Ovary (tissue), 9 donors: ENCODE data around the gene ZNF677. TPM values are rescaled to one million over a fixed set of nuclear protein-coding genes. Genes with fewer than 3 reads are reported as not detected.
"Not testable (repeated sequence)": the region's sequence is repeated elsewhere in the genome, so short reads cannot be mapped to it uniquely, and the experiment has no call there.

Source experiments
- DNase-seq, 5 donors: peaks; one replicate each; pipeline ENCODE4 v3.0.0-alpha.2; 2019 to 2020
- H3K27ac ChIP-seq, 2 donors: fragments of 200-600 bp; one replicate each; pipeline versions ENCODE4 v1.5.1 to v1.8.0; 2019 to 2022
- H3K27me3 ChIP-seq: fragments of 200-600 bp; one replicate; pipeline ENCODE4 v1.8.0; 2022
- H3K36me3 ChIP-seq: fragments of 200-600 bp; sonication (generic); one replicate; pipeline ENCODE4 v1.5.1; 2019
- H3K4me1 ChIP-seq: one replicate; pipeline ENCODE4 v1.8.1; 2013; ENCODE audit warnings: mild to moderate bottlenecking, moderate library complexity; ENCODE audit not compliant: insufficient read depth
- H3K4me3 ChIP-seq: fragments of 200-600 bp; sonication (generic); one replicate; pipeline ENCODE4 v1.5.1; 2017
- H3K9me3 ChIP-seq, 2 donors: fragments of 200-600 bp in 1 of 2; sonication (generic) in 1 of 2; one replicate each; pipeline versions ENCODE4 v1.5.1 to v1.8.1; 2013 to 2019; ENCODE audit warnings: mild to moderate bottlenecking in 1 of 2, moderate library complexity in 1 of 2
- EP300 ChIP-seq: sonication (generic); formaldehyde crosslinking; IDR thresholded peaks from one replicate; pipeline ENCODE4 v1.6.1; 2017; ENCODE audit warnings: antibody characterized with exemption
- POLR2A ChIP-seq: fragments of 450-650 bp; IDR thresholded peaks from one replicate; pipeline ENCODE4 v1.6.1; 2017; ENCODE audit warnings: antibody characterized with exemption, mild to moderate bottlenecking, moderate library complexity
- WGBS, 3 donors: extraction: QIAGEN DNeasy Blood & Tissue Kit in 1 of 3; methylation state at CpG; one replicate each; pipeline versions ENCODE4 v1.1.5 to v1.1.7; 2013 to 2017; 5-methylcytosine and 5-hydroxymethylcytosine counted together
- intact Hi-C, 4 donors: fragments of 100-400 bp; cut with DNase I; formaldehyde crosslinking; loops; one replicate each; pipeline versions ENCODE4 v1.11.0 to v1.15.1; 2022 to 2023
- polyA plus RNA-seq, 2 donors: library from polyadenylated mRNA; stranded (reverse); fragments of 200-250 nt in 1 of 2; fragments of 350-450 nt in 1 of 2; fragmentation: Illumina TruSeq in 1 of 2; extraction: RNeasy Lipid Tissue Mini Kit (QIAGEN cat#74804) in 1 of 2; gene quantifications; one replicate each; pipeline ENCODE4 v1.2.3, GENCODE V29; 2013 to 2014
- total RNA-seq, 7 donors: library from RNA; depleted of rRNA in 2 of 7; stranded (reverse); fragments of >200 nt in 2 of 7; fragmentation: NEBNext Ultra II Directional in 3 of 7; extraction: Animal tissue kit (Norgen Biotek cat#: 25700) in 3 of 7; gene quantifications; one replicate each; pipeline versions ENCODE4 v1.1.0 to v1.2.4, GENCODE V29; 2016 to 2023
- TF ChIP-seq, protein P1 (sequence below), 3 donors: fragments of 450-650 bp in 2 of 3; fragments of 200-600 bp in 1 of 3; IDR thresholded peaks; one replicate each; pipeline versions ENCODE4 v1.5.1 to v1.8.0; 2016 to 2022; ENCODE audit warnings: antibody characterized with exemption in 3 of 3, mild to moderate bottlenecking in 1 of 3
- donor health status: DM: no; HTN: no; CAD: no; lungs with moderate emphysema.
- donor health status: DM: no; HTN: no; CAD: no.
- donor health status: Bipolar disorder and iron deficiency.
- donor health status: DM: yes; HTN: yes; CAD: no.
- donor health status: DM: no; HTN: no; CAD: no.
- donor health status: DM: yes; HTN: yes; CAD: no.

ZNF677 gene
- total and polyA plus RNA-seq, 9 donors: 19.1 to 31.3 (median 28.1) TPM

DNA sequence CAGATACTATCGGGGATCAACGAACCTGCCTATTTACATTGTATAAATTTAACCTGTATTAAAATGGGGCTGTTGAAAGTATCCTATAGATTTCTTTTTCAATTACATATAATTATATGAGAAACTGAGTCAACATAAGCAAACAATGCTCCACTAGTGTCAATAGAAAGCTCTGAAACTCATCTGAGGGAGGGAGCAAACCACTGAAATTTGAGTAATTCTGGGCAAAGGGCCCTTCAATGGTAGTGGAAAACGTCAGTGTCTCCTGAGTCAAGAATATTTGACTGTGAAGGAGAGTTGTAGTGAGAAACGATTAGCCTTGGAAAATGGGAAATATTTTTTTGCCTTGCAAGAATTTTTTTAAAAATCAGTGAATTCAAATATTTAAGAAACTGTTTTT lies 30.4 kb upstream of the ZNF677 start:
- no peak overlapping the region for H3K4me3 ChIP-seq
- H3K9me3 ChIP-seq: no peaks in the 10 kb centered on the region
- 43 to 49% (median 47%) methylated on average over 4 of the region's 4 CpGs for WGBS, 3 donors
- intact Hi-C loops: no loop called here
- no peak for DNase-seq
- no peaks in the 10 kb centered on the region for H3K4me1 ChIP-seq
- no peaks in the 10 kb centered on the region for H3K27me3 ChIP-seq
- no peaks in the 10 kb centered on the region for H3K36me3 ChIP-seq
- TF ChIP-seq POLR2A: no peak
- TF ChIP-seq EP300: no peak
- TF ChIP-seq, protein P1, sequence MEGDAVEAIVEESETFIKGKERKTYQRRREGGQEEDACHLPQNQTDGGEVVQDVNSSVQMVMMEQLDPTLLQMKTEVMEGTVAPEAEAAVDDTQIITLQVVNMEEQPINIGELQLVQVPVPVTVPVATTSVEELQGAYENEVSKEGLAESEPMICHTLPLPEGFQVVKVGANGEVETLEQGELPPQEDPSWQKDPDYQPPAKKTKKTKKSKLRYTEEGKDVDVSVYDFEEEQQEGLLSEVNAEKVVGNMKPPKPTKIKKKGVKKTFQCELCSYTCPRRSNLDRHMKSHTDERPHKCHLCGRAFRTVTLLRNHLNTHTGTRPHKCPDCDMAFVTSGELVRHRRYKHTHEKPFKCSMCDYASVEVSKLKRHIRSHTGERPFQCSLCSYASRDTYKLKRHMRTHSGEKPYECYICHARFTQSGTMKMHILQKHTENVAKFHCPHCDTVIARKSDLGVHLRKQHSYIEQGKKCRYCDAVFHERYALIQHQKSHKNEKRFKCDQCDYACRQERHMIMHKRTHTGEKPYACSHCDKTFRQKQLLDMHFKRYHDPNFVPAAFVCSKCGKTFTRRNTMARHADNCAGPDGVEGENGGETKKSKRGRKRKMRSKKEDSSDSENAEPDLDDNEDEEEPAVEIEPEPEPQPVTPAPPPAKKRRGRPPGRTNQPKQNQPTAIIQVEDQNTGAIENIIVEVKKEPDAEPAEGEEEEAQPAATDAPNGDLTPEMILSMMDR (IDR thresholded peaks at IDR 0.05): no peak
- no peak overlapping the region for H3K27ac ChIP-seq

DNA sequence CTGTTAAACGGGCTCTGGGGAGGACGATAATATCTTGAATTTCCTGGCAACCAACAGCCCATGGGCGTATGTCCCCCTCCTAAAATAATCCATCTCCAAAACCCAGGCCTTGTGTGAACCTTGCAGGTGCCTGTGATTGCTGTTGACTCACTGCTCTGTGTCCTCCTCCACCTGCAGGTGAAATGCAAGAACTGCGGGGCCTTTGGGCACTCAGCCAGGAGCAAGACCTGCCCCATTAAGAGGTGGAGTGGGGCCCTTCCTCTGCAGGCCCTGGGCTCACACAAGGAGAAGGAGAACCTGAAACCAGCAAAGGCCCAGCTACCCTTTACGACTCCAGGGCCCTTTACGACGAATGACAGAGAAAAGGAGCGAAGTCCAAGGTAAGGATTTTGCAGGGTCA lies 27.3 kb upstream of the ZNF677 start:
- WGBS, 3 donors: 48 to 67% methylated on average over 1 to 2 of the region's 8 CpGs; no CpG with 5 or more reads in 1 of the 3 donors
- H3K27ac ChIP-seq, H3K9me3 ChIP-seq, DNase-seq, H3K4me3 ChIP-seq, H3K36me3 ChIP-seq, intact Hi-C loops, H3K27me3 ChIP-seq, H3K4me1 ChIP-seq: not testable (repeated sequence)

DNA sequence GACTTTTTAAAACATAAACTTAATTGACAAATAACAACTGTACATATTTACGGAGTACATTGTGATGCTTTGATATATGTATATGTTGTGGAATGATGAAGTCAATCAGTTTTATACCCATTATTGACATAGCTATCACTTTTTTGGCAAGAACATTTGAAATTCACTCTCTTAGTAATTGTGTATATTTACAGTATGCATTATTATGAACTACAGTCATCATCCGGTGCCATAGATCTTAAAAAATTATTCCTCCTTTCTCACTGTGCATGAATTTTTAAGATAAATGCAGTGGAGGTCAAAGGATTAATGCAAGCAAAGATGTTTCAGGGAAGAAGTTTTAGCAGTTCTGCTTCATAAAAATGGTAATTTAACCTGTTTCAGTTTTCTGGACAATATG lies 20.8 kb upstream of the ZNF677 start:
- no peak overlapping the region for H3K4me3 ChIP-seq
- intact Hi-C loops: no loop called here
- H3K36me3 ChIP-seq: no peaks in the 10 kb centered on the region
- H3K27ac ChIP-seq: no peak overlapping the region
- H3K4me1 ChIP-seq: no peaks in the 10 kb centered on the region
- 81 to 97% (median 83%) methylated on average over 2 of the region's 2 CpGs for WGBS, 3 donors
- DNase-seq: no peak
- H3K27me3 ChIP-seq: no peaks in the 10 kb centered on the region
- peaks cover 0 to 8% of the 10 kb centered on the region in 2 donors for H3K9me3 ChIP-seq
- TF ChIP-seq, protein P1 (IDR thresholded peaks at IDR 0.05): no peak
- TF ChIP-seq EP300 (no peak), POLR2A (no peak)

DNA sequence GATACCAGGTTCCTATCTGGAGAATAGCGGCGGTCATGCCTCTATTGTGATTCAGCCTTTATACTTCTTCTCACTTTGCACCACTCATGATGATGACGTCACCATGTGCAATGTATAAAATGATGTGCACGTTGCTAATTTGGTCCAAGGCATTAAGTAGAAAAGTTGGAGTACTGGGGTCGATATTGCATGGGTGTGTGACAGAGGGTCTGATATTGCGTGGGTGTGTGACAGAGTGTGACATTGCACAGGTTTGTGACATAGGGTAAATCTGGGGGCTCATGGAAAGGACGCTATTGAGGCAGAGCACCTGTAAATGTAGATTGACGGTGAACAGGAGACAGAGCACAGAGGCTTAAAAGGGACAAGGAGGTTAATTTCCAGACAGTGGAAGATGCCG lies 17.4 kb upstream of the ZNF677 start:
- no peak overlapping the region for H3K4me3 ChIP-seq
- no peak for DNase-seq
- H3K9me3 ChIP-seq: peaks cover 0 to 8% of the 10 kb centered on the region in 2 donors
- no peaks in the 10 kb centered on the region for H3K36me3 ChIP-seq
- no peaks in the 10 kb centered on the region for H3K27me3 ChIP-seq
- no peak for TF ChIP-seq POLR2A
- no peak for TF ChIP-seq EP300
- TF ChIP-seq, protein P1 (IDR thresholded peaks at IDR 0.05): no peak
- H3K27ac ChIP-seq: no peak overlapping the region
- WGBS, 3 donors: 84 to 87% (median 84%) methylated on average over 9 of the region's 9 CpGs
- intact Hi-C loops: no loop called here
- no peaks in the 10 kb centered on the region for H3K4me1 ChIP-seq

DNA sequence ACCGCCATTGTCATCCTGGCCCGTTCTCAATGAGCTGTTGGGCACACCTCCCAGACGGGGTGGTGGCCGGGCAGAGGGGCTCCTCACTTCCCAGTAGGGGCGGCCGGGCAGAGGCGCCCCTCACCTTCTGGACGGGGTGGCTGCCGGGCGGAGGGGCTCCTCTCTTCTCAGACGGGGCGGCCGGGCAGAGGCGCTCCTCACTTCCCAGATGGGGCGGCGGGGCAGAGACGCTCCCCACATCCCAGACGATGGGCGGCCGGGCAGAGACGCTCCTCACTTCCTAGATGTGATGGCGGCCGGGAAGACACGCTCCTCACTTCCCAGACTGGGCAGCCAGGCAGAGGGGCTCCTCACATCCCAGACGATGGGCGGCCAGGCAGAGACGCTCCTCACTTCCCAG lies 15.2 kb upstream of the ZNF677 start:
- H3K4me3 ChIP-seq, H3K36me3 ChIP-seq, intact Hi-C loops, H3K27me3 ChIP-seq, H3K9me3 ChIP-seq, H3K4me1 ChIP-seq, H3K27ac ChIP-seq, DNase-seq: not testable (repeated sequence)
- WGBS, 3 donors: 91 to 92% (median 92%) methylated on average over 14 to 26 of the region's 27 CpGs

DNA sequence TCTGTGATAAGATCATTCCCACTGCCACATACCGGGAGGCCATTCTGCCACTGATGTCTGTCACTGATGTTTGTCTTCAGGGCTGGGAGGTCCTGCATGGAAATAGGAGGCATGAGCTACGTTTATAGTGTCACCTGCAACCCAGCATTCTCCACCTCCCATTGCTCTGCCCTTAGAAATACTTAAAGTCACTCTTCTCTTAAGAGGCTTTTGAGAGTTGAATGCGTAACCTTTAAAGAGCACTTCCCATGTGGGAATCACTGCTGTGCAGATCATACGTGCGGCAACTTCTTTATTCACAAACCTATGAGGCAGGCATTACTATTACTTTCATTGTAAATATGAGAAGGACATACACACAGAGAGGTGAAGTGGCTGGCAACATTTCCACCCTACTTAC lies 12.9 kb upstream of the ZNF677 start, which contains the start of gene VN1R4:
Gene VN1R4 (minus strand): TSS at position 101 of the 400 bp plus-strand sequence. CDS start 58 bp downstream, at position 43.
- H3K9me3 ChIP-seq, H3K36me3 ChIP-seq, H3K4me1 ChIP-seq, intact Hi-C loops, H3K4me3 ChIP-seq, H3K27ac ChIP-seq, DNase-seq, H3K27me3 ChIP-seq: not testable (repeated sequence)
- 82 to 85% (median 85%) methylated on average over 4 of the region's 5 CpGs for WGBS, 3 donors

DNA sequence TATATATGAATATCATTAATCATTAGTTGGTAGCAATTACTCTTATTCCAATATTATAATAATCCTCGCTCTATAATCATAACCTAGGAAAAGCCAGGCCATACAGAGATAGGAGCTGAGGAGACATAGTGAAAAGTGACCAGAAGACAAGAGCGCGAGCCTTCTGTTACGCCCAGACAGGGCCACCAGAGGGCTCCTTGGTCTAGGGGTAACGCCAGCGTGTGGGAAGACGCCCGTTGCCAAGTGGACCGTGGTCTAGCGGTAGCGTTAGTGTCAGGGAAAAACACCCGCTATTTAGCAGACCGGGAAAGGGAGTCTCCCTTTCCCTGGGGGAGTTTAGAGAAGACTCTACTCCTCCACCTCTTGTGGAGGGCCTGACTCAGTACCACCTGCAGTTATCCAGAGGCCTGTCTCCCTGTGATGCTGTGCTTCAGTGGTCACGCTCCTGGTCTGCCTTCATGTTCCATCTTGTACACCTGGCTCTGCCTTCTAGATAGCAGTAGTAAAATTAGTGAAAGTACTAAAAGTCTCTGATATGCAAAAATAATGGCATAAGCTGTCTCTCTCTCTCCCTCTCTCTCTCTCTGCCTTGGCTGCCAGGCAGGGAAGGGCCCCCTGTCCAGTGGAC lies 3.2 kb upstream of the ZNF677 start, which contains the start of gene VN1R2:
Gene VN1R2 (plus strand): TSS at position 578 of the 628 bp plus-strand sequence. CDS start 84 bp downstream, outside the sequence.
- H3K4me1 ChIP-seq, H3K4me3 ChIP-seq, intact Hi-C loops, H3K27me3 ChIP-seq, H3K9me3 ChIP-seq, H3K36me3 ChIP-seq, DNase-seq, H3K27ac ChIP-seq: not testable (repeated sequence)
- 54 to 59% (median 58%) methylated on average over 14 of the region's 14 CpGs for WGBS, 3 donors
